SH-SY5Y (cell line): ENCODE data around the gene CROCC.

ENCODE experiments used
- GATA2 ChIP-seq: IDR thresholded peaks from 2 replicates; pipeline ENCODE4 v1.6.1; 2011; ENCODE audit warnings: mild to moderate bottlenecking, low read depth, low read length
- GATA3 ChIP-seq: IDR thresholded peaks from 2 replicates; pipeline ENCODE4 v1.6.1; 2011; ENCODE audit warnings: low read depth, mild to moderate bottlenecking, low read length, moderate library complexity

DNA sequence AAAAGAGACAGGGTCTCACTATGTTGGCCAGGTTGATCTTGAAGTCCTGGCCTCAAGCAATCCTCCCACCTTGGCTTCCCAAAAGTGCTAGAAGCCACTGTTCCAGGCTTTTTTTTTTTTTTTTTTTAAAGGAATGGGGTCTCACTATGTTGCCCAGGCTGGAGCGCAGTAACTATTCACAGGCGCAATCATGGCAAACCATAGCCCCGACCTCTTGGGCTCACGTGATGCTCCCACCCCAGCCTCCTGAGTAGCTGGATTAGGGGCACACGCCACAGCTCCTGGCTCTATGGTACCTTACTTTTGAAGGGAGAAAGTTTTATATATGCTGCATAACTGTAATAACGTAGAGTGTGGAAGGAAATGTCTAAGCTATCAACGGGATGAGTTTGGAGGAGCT, 95.7 kb downstream of the CROCC start:
- no peak for TF ChIP-seq GATA2
- TF ChIP-seq GATA3, result no peak
